Kidney epithelial cell (primary cell): Measurements from ENCODE around the gene APRT. TPM values are rescaled to one million over a fixed set of nuclear protein-coding genes. Genes with fewer than 3 reads are reported as not detected.

ENCODE experiments used
- DNase-seq: peaks from one replicate; pipeline ENCODE4 v3.0.0-alpha.2; 2010; ENCODE audit warnings: low read depth
- H3K27me3 ChIP-seq: 2 replicates; pipeline ENCODE4 v1.6.0; 2011; ENCODE audit warnings: low read length; ENCODE audit not compliant: control insufficient read depth, insufficient read depth
- H3K36me3 ChIP-seq: 2 replicates; pipeline ENCODE4 v1.5.1; 2011; ENCODE audit warnings: low read length; ENCODE audit not compliant: control insufficient read depth, insufficient read depth
- H3K4me3 ChIP-seq: 2 replicates; pipeline ENCODE4 v1.5.1; 2011; ENCODE audit warnings: low read depth, mild to moderate bottlenecking, control low read depth, low read length
- total RNA-seq: library from RNA; depleted of rRNA; stranded (reverse); fragments of >200 nt; gene quantifications from 2 replicates; pipeline ENCODE4 v1.2.3, GENCODE V29; 2015
- TF ChIP-seq, protein P1 (sequence below): IDR thresholded peaks from 2 replicates; pipeline ENCODE4 v1.5.1; 2011; ENCODE audit warnings: mild to moderate bottlenecking, moderate library complexity, low read length, control low read depth, inconsistent platforms; ENCODE audit not compliant: insufficient read depth, poor library complexity, severe bottlenecking

Gene APRT
- total RNA-seq, 1 donor from 2014 or later = 218 TPM

DNA sequence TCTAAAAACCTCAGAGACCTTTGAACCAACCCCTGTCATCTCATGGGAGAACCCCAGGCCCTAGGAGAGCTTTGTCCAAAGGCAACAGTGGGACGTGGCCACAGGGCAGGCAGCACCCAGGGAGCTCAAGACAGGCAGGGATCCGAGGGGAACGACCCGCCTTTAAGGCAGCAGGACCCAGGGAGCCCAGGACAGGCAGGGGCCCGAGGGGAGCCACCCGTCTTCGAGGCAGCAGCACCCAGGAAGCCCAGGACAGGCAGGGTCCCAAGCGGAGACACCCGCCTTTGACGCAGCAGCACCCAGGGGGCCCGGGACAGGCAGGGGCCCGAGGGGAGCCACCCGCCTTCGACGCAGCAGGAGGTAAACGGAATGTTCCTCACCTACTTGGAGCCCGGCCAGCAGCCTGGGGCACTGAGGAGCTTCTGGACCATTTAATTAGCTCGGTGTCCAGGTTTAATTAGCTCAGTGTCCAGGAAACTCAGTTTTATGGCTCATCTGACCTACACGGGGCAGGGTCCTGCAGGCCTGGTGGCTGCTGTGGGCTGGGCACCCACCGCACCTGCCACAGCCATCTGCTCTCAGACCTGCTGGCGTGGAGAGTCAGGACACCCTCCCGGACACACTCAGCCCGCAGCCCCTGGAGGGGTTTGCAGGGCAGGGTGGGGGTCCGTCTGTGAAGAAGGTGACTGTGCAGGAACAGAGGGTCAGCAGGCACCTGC lies 51.1 kb downstream of the APRT start:
- Histone ChIP-seq H3K27me3 (no peaks in the 10 kb centered on the region), H3K4me3 (no peak overlapping the region), H3K36me3 (no peaks in the 10 kb centered on the region)
- DNase-seq = no peak
- TF ChIP-seq, protein P1, sequence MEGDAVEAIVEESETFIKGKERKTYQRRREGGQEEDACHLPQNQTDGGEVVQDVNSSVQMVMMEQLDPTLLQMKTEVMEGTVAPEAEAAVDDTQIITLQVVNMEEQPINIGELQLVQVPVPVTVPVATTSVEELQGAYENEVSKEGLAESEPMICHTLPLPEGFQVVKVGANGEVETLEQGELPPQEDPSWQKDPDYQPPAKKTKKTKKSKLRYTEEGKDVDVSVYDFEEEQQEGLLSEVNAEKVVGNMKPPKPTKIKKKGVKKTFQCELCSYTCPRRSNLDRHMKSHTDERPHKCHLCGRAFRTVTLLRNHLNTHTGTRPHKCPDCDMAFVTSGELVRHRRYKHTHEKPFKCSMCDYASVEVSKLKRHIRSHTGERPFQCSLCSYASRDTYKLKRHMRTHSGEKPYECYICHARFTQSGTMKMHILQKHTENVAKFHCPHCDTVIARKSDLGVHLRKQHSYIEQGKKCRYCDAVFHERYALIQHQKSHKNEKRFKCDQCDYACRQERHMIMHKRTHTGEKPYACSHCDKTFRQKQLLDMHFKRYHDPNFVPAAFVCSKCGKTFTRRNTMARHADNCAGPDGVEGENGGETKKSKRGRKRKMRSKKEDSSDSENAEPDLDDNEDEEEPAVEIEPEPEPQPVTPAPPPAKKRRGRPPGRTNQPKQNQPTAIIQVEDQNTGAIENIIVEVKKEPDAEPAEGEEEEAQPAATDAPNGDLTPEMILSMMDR = no peak

DNA sequence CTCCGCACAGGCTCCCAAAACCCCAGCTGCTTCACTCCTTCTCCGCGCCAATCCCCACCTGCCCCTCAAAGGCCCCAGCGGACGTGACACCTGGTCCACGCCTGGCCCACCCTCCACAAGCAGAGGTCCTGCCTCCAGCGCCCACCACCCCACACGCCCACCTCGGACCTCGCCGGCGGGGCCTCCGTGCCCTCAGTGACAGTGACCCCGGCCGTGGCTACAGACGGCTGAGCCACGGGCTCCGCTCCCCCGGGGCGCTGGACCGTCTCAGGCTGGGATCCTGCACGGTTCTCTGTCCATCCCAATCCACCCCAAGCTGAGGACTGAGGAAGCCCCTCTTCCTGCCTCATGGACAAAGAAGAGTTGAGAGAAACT lies 51.8 kb downstream of the APRT start:
- no peak for DNase-seq
- TF ChIP-seq, protein P1 = no peak
- no peaks in the 10 kb centered on the region for H3K27me3 ChIP-seq
- no peaks in the 10 kb centered on the region for H3K36me3 ChIP-seq
- H3K4me3 ChIP-seq = no peak overlapping the region

Other genes with a start within 250 kb of the APRT start
- 20.2 and 22.2 TPM in 2 replicates for gene ZC3H18, start 241.5 kb downstream of the APRT start, total RNA-seq
- 0.29 and 1.4 TPM in 2 replicates for gene IL17C, start 173.4 kb downstream of the APRT start, total RNA-seq
- 734 and 1,005 TPM in 2 replicates for gene CYBA, start 160.9 kb downstream of the APRT start, total RNA-seq
- gene MVD, start 148.8 kb downstream of the APRT start, total RNA-seq = 102 TPM in 2 replicates
- 0.82 and 1.1 TPM in 2 replicates for gene SNAI3, start 125.4 kb downstream of the APRT start, total RNA-seq
- 30.3 and 33.0 TPM in 2 replicates for gene RNF166, start 105.5 kb downstream of the APRT start, total RNA-seq
- 12.8 and 17.1 TPM in 2 replicates for gene CTU2, start 105.4 kb downstream of the APRT start, total RNA-seq
- 309 and 349 TPM in 2 replicates for gene PIEZO1, start 26.7 kb downstream of the APRT start, total RNA-seq
- gene CDT1, start 8.1 kb downstream of the APRT start, total RNA-seq = 11.3 and 14.5 TPM in 2 replicates
- gene GALNS, start 45.0 kb upstream of the APRT start, total RNA-seq = 23.6 and 30.4 TPM in 2 replicates
- 50.1 and 59.4 TPM in 2 replicates for gene TRAPPC2L, start 45.2 kb upstream of the APRT start, total RNA-seq
- gene PABPN1L, start 54.7 kb upstream of the APRT start, total RNA-seq = not detected in 2 replicates
- 0.14 and 0.63 TPM in 2 replicates for gene CBFA2T3, start 165.3 kb upstream of the APRT start, total RNA-seq